ENCODE results near the gene FAM53C. TPM values are rescaled to one million over a fixed set of nuclear protein-coding genes. Genes with fewer than 3 reads are reported as not detected.

The FAM53C gene
- polyA plus RNA-seq, 1 experiment, result 35.9 TPM

- no peak overlapping the region for H3K4me3 ChIP-seq (ENCODE audit: low read depth, low read length)
- DNase-seq (ENCODE audit: low read depth, low spot score), result no peak
- POLR2A ChIA-PET, result interaction anchor here (5.9 kb wide), 1 partner anchor 12 kb away, joined by 88 read pairs; the partner anchor contains the start of gene FAM53C
- CTCF ChIA-PET, result interaction anchor here (1.0 to 4.8 kb wide), 3 partner anchors 11 to 315 kb away, joined by 3 to 169 read pairs (median 34); partner anchors contain the start of gene FAM53C
- no peak for TF ChIP-seq CTCF (IDR thresholded peaks at IDR 0.05; ENCODE audit: low read depth, low read length)
- no peaks in the 10 kb centered on the region for H3K27me3 ChIP-seq (ENCODE audit: control insufficient read depth, insufficient read depth, low read length)
- no peak overlapping the region for H3K27ac ChIP-seq (ENCODE audit: low read depth, low read length)
- peaks cover 6% of the 10 kb centered on the region for H3K9me3 ChIP-seq (ENCODE audit: control insufficient read depth, insufficient read depth, low read length)
Measured at GRCh38 chr5:138350563-138350890, 12.5 kb downstream of the FAM53C start.

GRCh38 chr5:138351056-138351455 lies 13.0 kb downstream of the FAM53C start:
- DNase-seq (ENCODE audit: low read depth, low spot score), result peak; percentile 41
- no peak for TF ChIP-seq CTCF (IDR thresholded peaks at IDR 0.05; ENCODE audit: low read depth, low read length)
- no peak overlapping the region for H3K4me3 ChIP-seq (ENCODE audit: low read depth, low read length)
- POLR2A ChIA-PET, result interaction anchor here (5.9 kb wide), 1 partner anchor 13 kb away, joined by 88 read pairs; the partner anchor contains the start of gene FAM53C
- CTCF ChIA-PET, result interaction anchor here (1.0 to 4.8 kb wide), 10 partner anchors 11 to 315 kb away, joined by 3 to 169 read pairs (median 18); partner anchors contain the start of genes CDC23, CDC25C and FAM53C
- no peak overlapping the region for H3K27ac ChIP-seq (ENCODE audit: low read depth, low read length)
- H3K27me3 ChIP-seq (ENCODE audit: control insufficient read depth, insufficient read depth, low read length), result no peaks in the 10 kb centered on the region
- H3K9me3 ChIP-seq (ENCODE audit: control insufficient read depth, insufficient read depth, low read length), result peaks cover 6% of the 10 kb centered on the region

- ChIA-PET POLR2A (interaction anchor here (5.9 kb wide), 1 partner anchor 13 kb away, joined by 88 read pairs; the partner anchor contains the start of gene FAM53C), CTCF (interaction anchor here (0.5 to 4.8 kb wide), 39 partner anchors 10 to 600 kb away, joined by 3 to 169 read pairs (median 5); partner anchors contain the start of genes BRD8, CDC23, CDC25C and EGR1)
- Histone ChIP-seq H3K27me3 (ENCODE audit: control insufficient read depth, insufficient read depth, low read length) (no peaks in the 10 kb centered on the region), H3K9me3 (ENCODE audit: control insufficient read depth, insufficient read depth, low read length) (peaks cover 6% of the 10 kb centered on the region), H3K4me3 (ENCODE audit: low read depth, low read length) (no peak overlapping the region), H3K27ac (ENCODE audit: low read depth, low read length) (no peak overlapping the region)
- no peak for DNase-seq (ENCODE audit: low read depth, low spot score)
- TF ChIP-seq CTCF (IDR thresholded peaks at IDR 0.05; ENCODE audit: low read depth, low read length), result no peak
Measured at GRCh38 chr5:138351517-138351916, 13.5 kb downstream of the FAM53C start.

- POLR2A ChIA-PET, result interaction anchor here (0.5 to 5.9 kb wide), 7 partner anchors 14 to 1973 kb away, joined by 3 to 88 read pairs (median 5); partner anchors contain the start of genes CDC25C and FAM53C
- peak within 1 kb of the TSS; percentile 85 for H3K27ac ChIP-seq (ENCODE audit: low read depth, low read length)
- H3K9me3 ChIP-seq (ENCODE audit: control insufficient read depth, insufficient read depth, low read length), result peaks cover 6% of the 10 kb centered on the region
- DNase-seq (ENCODE audit: low read depth, low spot score), result peak; percentile 23
- TF ChIP-seq CTCF (IDR thresholded peaks at IDR 0.05; ENCODE audit: low read depth, low read length), result peak; percentile 98
- H3K27me3 ChIP-seq (ENCODE audit: control insufficient read depth, insufficient read depth, low read length), result no peaks in the 10 kb centered on the region
- CTCF ChIA-PET, result interaction anchor here (0.5 to 4.8 kb wide), 45 partner anchors 9 to 600 kb away, joined by 3 to 169 read pairs (median 4); partner anchors contain the start of genes BRD8, CDC23, CDC25C and EGR1
- H3K4me3 ChIP-seq (ENCODE audit: low read depth, low read length), result peak within 1 kb of the TSS; percentile 81
Measured at GRCh38 chr5:138352071-138352721, 14.1 kb downstream of the FAM53C start, which contains the start of gene KDM3B. Gene KDM3B (plus strand): TSS chr5:138352685. CDS start chr5:138352796, 111 bp downstream.

All from AG04450 (cell line).